ENCODE measurements around the gene MALL.
"Not testable (repeated sequence)": the region's sequence is repeated elsewhere in the genome, so short reads cannot be mapped to it uniquely, and the experiment has no call there.

DNA sequence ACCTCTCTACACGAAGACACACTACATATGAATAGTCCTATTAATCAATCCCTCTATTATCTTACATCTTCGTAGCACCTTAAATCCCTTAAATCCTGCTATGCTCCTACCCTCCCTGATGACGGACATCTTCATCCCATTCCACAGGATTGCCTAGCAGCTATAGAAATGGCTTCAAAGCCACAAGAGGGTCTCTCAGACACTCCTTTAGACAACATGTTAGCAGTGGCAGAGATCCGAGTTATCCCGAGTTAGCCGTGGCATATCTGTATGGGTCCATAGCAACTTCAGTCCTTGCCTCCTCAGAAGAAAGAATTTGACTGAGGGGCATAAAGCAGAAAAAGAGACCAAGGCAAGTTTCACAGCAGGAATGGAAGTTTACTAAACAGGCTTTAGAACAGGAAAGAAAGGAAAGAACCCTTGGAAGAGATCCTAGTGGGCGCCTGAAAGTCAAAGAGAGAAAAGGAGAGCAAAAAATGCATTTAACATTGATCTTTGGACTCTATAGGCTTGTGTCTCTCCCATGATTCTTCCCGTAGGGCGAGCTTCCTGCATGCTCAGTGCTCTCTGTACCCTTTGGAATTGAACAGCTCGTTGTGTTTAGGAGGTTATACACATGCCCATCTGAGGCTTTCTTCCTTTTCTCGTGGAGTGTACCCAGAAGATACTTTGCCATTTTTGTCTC lies 56.5 kb downstream of the MALL start:
- TF ChIP-seq MAZ (IDR thresholded peaks at IDR 0.05; ENCODE audit: borderline replicate concordance, low read depth, low read length); MAZ (CRISPR knock-in tag; IDR thresholded peaks at IDR 0.05; ENCODE audit: low read depth); RAD51 (IDR thresholded peaks at IDR 0.05; ENCODE audit: borderline replicate concordance); NFIC (IDR thresholded peaks at IDR 0.05; ENCODE audit: low read length); TCF7 (IDR thresholded peaks at IDR 0.05; ENCODE audit: low read depth); YY1 (IDR thresholded peaks at IDR 0.05; ENCODE audit: insufficient read depth, insufficient replicate concordance, low read depth, low read length); ZNF333 (CRISPR knock-in tag; IDR thresholded peaks at IDR 0.05; ENCODE audit: borderline replicate concordance); GTF2F1 (IDR thresholded peaks at IDR 0.05; ENCODE audit: low read length); ZNF382 (CRISPR knock-in tag; IDR thresholded peaks at IDR 0.05; ENCODE audit: borderline replicate concordance): not testable (repeated sequence)
